Left ventricle myocardium inferior (tissue), 1 donor: Measurements from ENCODE around the gene ATP2C2. TPM values are rescaled to one million over a fixed set of nuclear protein-coding genes. Genes with fewer than 3 reads are reported as not detected.

Experiments
- DNase-seq: peaks from one replicate; pipeline ENCODE4 v3.0.0-alpha.2; 2020
- H3K27ac ChIP-seq: fragments of 200-600 bp; replicated peaks from 2 replicates; pipeline ENCODE4 v1.8.0; 2021
- H3K27me3 ChIP-seq: fragments of 200-600 bp; 2 replicates; pipeline ENCODE4 v1.8.0; 2021; ENCODE audit warnings: low read depth
- H3K36me3 ChIP-seq: fragments of 200-600 bp; 2 replicates; pipeline ENCODE4 v1.8.0; 2021
- H3K4me1 ChIP-seq: fragments of 200-600 bp; 2 replicates; pipeline ENCODE4 v1.8.0; 2021
- H3K4me3 ChIP-seq: fragments of 200-600 bp; 2 replicates; pipeline ENCODE4 v1.8.0; 2021; ENCODE audit warnings: mild to moderate bottlenecking, moderate library complexity
- H3K9me3 ChIP-seq: fragments of 200-600 bp; replicated peaks from 2 replicates; pipeline ENCODE4 v1.8.0; 2021
- intact Hi-C: fragments of 100-400 bp; cut with micrococcal nuclease; formaldehyde crosslinking; loops from one replicate; pipeline ENCODE4 v1.11.0; 2022
- long read RNA-seq: library from polyadenylated mRNA; unstranded; transcript quantifications from one replicate; pipeline ENCODE4 v2.0.0, GENCODE V29; 2021
- total RNA-seq: library from RNA; stranded (reverse); fragmentation: NEBNext Ultra II Directional; extraction: Animal tissue kit (Norgen Biotek cat#: 25700); gene quantifications from one replicate; pipeline ENCODE4 v1.2.1, GENCODE V29; 2021
- TF ChIP-seq, protein P1 (sequence below): fragments of 200-600 bp; IDR thresholded peaks from 2 replicates; pipeline ENCODE4 v1.8.0; 2021; ENCODE audit warnings: antibody characterized with exemption, mild to moderate bottlenecking, borderline replicate concordance
- donor health status: DM: no; HTN: yes; CAD: no; lungs with severe emphysema.

ATP2C2 gene
- not detected for total RNA-seq
- long read RNA-seq, result 0 reads

- intact Hi-C loops, result no loop called here
- DNase-seq, result no peak
- H3K4me1 ChIP-seq, result peaks cover 8% of the 10 kb centered on the region
- H3K4me3 ChIP-seq, result peak within 1 kb of the TSS; percentile 25
- peaks cover 97% of the 10 kb centered on the region for H3K27me3 ChIP-seq
- no peaks in the 10 kb centered on the region for H3K36me3 ChIP-seq
- no peak within 1 kb of the TSS for H3K27ac ChIP-seq
- H3K9me3 ChIP-seq, result no peaks in the 10 kb centered on the region
- TF ChIP-seq, protein P1, sequence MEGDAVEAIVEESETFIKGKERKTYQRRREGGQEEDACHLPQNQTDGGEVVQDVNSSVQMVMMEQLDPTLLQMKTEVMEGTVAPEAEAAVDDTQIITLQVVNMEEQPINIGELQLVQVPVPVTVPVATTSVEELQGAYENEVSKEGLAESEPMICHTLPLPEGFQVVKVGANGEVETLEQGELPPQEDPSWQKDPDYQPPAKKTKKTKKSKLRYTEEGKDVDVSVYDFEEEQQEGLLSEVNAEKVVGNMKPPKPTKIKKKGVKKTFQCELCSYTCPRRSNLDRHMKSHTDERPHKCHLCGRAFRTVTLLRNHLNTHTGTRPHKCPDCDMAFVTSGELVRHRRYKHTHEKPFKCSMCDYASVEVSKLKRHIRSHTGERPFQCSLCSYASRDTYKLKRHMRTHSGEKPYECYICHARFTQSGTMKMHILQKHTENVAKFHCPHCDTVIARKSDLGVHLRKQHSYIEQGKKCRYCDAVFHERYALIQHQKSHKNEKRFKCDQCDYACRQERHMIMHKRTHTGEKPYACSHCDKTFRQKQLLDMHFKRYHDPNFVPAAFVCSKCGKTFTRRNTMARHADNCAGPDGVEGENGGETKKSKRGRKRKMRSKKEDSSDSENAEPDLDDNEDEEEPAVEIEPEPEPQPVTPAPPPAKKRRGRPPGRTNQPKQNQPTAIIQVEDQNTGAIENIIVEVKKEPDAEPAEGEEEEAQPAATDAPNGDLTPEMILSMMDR, result no peak
These were observed at the start of gene ATP2C2 for GRCh38 chr16:84368308-84368996. Gene ATP2C2 (plus strand): TSS chr16:84368538. CDS start chr16:84368616, 78 bp downstream.

DNA sequence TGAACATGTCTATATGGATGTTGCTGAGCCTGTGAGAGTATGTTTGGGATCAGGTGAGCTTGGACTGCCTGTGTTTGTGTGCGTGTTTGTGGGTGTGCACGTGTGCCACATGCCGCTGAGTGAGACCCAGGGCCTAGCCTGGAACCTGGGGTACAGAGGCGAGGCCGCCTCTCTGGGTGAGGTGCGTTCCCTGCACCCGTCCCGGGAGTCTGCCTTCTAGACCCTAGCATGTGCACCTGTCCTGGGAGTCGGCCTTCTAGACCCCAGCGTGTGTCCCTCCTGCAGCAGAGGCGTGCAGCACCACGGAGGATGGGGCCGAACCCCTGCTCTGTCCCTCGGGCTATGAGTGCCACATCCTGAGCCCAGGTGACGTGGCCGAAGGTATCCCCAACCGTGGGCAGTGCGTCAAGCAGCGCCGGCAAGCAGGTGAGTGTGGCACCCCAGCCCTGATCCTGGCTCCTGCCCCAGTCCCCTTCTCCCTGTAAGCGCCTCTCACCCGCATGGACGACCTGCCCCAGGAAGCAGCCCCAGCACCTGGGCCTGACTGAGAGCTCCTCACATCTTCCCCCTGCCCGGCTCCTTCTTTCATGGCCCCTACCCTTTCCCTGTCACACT is 49.1 kb upstream of the ATP2C2 start:
- H3K27me3 ChIP-seq, result peaks cover 34% of the 10 kb centered on the region
- TF ChIP-seq, protein P1, result no peak
- no peak overlapping the region for H3K4me3 ChIP-seq
- H3K9me3 ChIP-seq, result peaks cover 11% of the 10 kb centered on the region
- no peak overlapping the region for H3K27ac ChIP-seq
- no peak for DNase-seq
- no peaks in the 10 kb centered on the region for H3K4me1 ChIP-seq
- intact Hi-C loops, result no loop called here
- no peaks in the 10 kb centered on the region for H3K36me3 ChIP-seq

- DNase-seq, result no peak
- H3K27ac ChIP-seq, result no peak overlapping the region
- H3K36me3 ChIP-seq, result no peaks in the 10 kb centered on the region
- H3K27me3 ChIP-seq, result peaks cover 27% of the 10 kb centered on the region
- H3K4me1 ChIP-seq, result no peaks in the 10 kb centered on the region
- H3K9me3 ChIP-seq, result peaks cover 11% of the 10 kb centered on the region
- no peak overlapping the region for H3K4me3 ChIP-seq
- intact Hi-C loops, result no loop called here
- TF ChIP-seq, protein P1, result no peak
These were observed 47.8 kb upstream of the ATP2C2 start for GRCh38 chr16:84320511-84320910.

- Histone ChIP-seq H3K36me3 (no peaks in the 10 kb centered on the region), H3K27me3 (peaks cover 35% of the 10 kb centered on the region), H3K4me3 (no peak overlapping the region), H3K4me1 (no peaks in the 10 kb centered on the region), H3K9me3 (peaks cover 11% of the 10 kb centered on the region), H3K27ac (no peak overlapping the region)
- intact Hi-C loops, result no loop called here
- TF ChIP-seq, protein P1, result no peak
- no peak for DNase-seq
These were observed 46.4 kb upstream of the ATP2C2 start for GRCh38 chr16:84321932-84322331.

- Histone ChIP-seq H3K9me3 (peaks cover 7% of the 10 kb centered on the region), H3K27ac (no peak overlapping the region), H3K27me3 (peaks cover 37% of the 10 kb centered on the region), H3K36me3 (no peaks in the 10 kb centered on the region), H3K4me1 (no peaks in the 10 kb centered on the region), H3K4me3 (no peak overlapping the region)
- DNase-seq, result no peak
- TF ChIP-seq, protein P1, result no peak
- intact Hi-C loops, result no loop called here
These were observed 45.6 kb upstream of the ATP2C2 start for GRCh38 chr16:84322749-84323148.
